ENCODE data around the gene PALM2AKAP2.

DNA sequence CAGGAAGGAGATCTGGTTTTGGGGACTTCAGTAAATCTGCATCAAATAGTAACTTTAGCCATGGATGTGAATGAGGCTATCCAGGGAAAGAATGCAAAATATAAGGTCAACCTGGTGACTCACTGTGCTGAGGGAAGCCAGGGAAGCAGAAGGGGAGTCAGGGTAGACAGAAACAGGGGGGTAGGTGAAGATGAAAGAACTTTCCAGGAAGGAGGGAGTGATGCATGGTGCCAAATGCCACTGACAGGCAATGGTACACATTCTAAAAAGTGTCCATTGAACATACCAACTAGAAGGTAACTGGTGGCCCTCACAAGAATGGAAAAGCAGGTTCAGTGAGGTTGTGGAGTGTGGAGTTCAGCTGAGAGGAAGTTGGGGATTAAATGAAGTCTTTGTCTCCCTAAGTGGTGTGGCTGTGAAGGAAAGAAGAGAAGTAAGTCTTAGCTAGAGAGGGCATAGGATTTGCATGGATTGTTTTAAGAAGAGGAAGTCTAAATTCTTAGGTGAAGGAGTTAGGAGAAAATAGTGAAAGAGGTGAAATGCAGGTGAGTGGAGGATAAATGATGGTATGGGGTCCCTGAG lies 35.5 kb downstream of the PALM2AKAP2 start:
- TF ChIP-seq POLR2A (IDR thresholded peaks at IDR 0.05), result no peak
- no peak for TF ChIP-seq CTCF (IDR thresholded peaks at IDR 0.05)
